DMS79 treated with DMSO at 0.1 percent for 48 hours (cell line): ENCODE measurements around the gene ZNF619.

Experiments
- DNase-seq: peaks from one replicate; lab custom pipeline; 2025; lab: John Stamatoyannopoulos, UW

Gene ZNF619

DNA sequence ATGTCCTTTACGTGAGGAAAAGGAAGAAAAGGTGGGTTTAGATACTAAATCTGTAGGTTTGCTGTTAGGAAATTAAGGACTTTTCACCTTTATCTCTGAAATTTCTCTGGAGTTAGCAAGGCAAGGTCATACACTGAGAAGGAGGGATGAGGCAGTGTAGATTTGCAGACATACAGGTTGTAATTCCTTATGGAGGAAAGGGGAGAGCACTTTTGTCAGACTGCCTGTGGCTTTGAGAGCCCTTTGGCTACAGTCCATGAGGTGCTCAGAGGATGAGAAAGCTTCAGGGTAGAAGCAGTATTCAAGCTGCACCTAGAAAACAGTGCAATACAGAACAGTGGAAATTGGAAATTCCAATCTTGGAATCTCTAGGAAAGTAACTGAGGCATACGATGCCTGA, 11.5 kb upstream of the ZNF619 start:
- DNase-seq: peak; percentile 2

DNA sequence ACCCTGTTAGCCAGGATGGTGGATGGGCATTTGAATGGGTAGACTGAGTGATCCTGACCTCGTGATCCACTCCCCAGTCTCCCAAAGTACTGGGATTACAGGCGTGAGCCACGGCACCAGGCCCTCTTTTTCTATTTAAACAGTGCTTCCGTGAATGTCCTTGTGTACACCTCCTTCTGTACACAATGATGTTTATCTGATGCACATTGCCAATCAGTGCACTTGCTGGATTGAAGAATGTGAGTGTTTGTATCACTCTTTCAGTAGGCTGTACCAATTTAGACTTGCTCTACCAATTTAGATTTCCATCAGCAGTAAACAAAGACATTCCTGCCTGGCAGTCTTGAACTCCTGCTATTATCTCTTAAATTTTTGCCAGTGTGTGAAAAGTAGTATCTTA, 8.9 kb upstream of the ZNF619 start:
- DNase-seq: no peak

- DNase-seq: no peak
These were observed 6.2 kb upstream of the ZNF619 start for GRCh38 chr3:40470701-40471100.

- no peak for DNase-seq
These were observed 744 bp downstream of the ZNF619 start for GRCh38 chr3:40477666-40478065.

DNA sequence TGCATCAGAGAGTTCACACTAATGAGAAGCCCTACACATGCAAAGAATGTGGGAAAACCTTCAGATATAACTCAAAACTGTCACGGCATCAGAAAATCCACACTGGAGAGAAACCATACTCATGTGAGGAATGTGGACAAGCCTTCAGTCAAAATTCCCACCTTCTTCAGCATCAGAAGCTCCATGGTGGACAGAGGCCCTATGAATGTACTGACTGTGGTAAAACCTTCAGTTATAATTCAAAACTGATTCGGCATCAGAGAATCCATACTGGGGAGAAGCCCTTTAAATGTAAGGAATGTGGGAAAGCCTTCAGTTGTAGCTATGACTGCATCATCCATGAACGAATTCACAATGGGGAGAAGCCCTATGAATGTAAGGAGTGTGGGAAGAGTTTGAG, 10.2 kb downstream of the ZNF619 start:
- DNase-seq: no peak

GRCh38 chr3:40490916-40491315, 14.0 kb downstream of the ZNF619 start:
- DNase-seq: no peak

DNA sequence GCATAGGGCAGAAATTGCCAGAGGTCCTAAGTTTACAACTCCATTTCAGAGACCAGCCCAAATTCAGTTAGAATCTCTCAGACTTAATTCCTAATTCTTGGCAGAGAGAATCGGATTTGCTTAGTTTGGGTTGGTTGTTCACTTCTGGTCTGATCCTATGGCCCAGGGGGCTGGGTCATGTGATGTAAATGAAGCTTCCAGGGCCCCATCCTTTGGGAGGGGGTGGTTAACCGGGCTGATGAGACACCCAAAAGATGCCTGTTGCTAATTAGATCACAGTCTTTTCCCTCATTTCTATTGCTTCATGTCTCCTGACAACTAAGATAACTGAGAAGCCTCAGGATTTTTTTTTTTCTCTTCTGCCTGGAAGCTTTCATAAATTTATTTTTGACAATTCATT, 17.8 kb downstream of the ZNF619 start:
- no peak for DNase-seq

- DNase-seq: no peak
These were observed 20.4 kb downstream of the ZNF619 start for GRCh38 chr3:40497288-40497687.

GRCh38 chr3:40499952-40500351, 23.0 kb downstream of the ZNF619 start:
- no peak for DNase-seq

GRCh38 chr3:40502034-40502433, 25.1 kb downstream of the ZNF619 start:
- no peak for DNase-seq

DNA sequence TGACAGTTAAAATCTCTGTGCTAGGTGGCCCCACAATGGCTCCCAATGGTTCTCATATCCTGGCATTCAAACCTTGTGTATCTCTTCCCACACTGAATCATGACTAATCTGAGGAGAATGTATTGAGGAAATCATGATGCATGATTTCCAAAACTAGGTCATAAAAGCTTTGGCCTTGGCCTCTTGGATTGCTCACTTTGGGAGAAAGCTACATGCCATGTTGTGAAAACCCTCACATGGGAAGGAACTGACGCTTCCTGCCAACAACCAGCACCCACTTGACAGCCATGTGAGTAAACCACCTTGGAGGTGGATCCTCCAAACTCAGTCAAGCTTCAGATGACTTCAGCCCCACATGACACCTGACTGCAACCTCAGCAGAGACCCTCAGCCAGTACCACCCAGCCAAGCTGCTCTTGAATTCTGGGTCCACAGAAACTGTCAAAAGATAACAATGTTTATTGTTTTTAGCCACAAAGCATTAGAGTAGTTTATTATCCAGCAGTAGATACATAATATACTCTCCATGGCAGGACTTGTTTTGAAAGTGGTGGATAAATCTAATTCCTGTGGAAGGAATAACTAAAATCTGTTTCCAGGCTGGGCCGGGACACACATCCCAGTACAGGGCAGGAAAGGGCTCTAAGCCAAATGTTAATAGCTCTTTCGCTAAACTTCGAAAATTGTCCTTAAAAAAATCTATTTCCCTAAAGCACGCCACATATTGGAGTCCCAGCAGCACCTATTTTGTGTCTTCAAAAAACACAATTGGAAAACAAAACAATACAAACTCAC, 27.9 kb downstream of the ZNF619 start:
- no peak for DNase-seq

DNA sequence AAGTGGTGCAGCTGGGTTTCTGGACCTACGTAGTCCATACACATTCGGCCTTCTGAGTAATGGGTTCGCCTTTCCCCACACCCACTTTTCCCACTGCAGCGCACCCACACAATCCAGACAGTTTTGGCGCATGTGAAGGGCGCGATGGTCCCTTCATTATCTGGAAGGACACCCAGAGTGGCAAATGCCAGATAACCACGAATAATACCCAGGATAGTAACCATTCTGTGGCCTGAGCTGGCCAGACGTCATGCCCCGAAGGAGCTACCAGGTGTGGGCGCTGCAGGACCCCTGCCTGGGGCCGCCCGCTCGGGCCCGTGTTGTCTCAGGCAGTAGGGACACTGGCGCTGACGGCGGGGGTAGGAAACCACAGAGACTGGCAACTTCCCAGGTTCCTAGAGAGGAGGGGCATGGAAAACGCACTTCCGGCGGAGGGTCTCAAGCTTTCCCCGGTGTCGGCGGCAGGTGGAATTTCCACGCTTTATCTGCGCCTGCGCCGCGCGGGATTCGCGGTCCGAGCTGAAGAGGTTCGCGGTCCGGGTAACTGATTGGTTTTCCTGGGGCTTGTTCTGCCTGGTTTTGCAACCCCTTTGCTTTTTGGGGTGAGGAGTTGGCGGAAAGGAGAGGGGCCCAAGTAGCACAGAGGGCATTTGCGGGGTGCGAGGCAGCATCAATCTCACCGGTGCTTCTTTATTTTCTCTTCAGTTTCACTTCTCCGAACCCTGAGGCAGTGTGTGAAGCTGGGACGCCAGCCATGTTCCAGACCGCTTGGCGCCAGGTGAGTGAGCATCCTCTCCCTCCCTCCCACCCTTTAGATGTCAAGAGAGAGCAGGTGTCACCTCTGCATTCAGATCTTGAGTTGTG, 28.9 kb downstream of the ZNF619 start, which contains the start of gene ZNF620:
Gene ZNF620, plus strand, starts transcription at position 441 of the 864 bp plus-strand sequence. Its CDS starts 314 bp downstream, at position 755.
- DNase-seq: peak; percentile 69

- DNase-seq: no peak
These were observed 34.3 kb downstream of the ZNF619 start for GRCh38 chr3:40511031-40511718.

GRCh38 chr3:40516201-40516600, 39.3 kb downstream of the ZNF619 start:
- no peak for DNase-seq

DNA sequence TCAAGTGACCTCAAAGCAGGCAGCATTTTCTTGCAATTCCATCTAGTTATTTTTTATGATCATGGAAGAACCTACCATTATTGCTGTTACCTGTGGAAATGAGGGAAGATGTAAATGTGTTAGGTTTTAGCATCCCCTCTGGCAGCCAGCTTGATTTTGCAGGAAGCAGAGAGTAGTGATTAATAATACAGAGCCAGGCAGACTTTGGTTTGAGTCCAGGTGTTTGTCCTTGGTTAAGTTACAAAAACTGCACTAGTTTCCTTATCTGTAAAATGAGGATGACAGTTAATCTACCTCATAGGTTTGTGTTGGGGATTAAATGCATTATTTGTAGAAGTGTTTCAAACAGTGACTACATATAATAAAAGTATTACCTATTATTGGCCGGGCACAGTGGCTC, 41.1 kb downstream of the ZNF619 start:
- no peak for DNase-seq

DNA sequence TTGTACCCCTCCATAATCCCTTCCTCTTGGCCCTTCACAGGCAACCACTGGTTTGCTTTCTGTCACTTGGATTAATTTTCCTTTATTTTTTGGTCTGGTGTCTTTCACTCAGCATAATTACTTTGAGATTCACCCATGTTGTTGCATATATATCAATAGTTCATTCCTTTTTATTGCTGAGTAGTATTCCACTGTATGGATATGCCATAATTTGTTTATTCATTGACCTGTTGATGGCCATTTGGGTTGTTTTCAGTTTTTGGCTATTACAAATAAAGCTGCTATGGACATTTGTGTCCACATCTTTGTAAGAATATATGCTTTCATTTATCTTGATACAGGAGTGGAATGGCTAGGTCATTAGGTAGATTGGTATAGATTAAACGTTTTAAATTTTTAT, 41.9 kb downstream of the ZNF619 start:
- DNase-seq: no peak

DNA sequence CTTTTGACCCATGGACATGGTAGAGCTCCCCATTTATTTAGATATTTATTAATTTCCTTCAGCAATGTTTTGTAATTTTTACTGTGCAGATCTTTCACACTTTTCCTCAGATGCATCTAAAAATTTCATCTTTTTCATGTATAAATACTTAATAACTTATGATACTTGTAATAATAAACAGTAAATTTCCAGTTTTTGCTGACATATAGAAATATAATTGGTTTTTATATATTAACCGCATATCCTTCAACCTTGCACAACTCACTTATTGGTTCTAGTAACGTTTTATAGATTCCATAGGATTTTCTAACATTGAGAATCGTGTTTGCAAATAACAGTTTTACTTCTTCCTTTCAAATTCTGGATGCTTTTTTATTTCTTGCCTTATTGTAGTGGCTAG, 44.3 kb downstream of the ZNF619 start:
- DNase-seq: no peak

- DNase-seq: no peak
These were observed 46.9 kb downstream of the ZNF619 start for GRCh38 chr3:40523781-40524180.

- DNase-seq: peak; percentile 47
These were observed 47.3 kb downstream of the ZNF619 start for GRCh38 chr3:40524222-40524567.

DNA sequence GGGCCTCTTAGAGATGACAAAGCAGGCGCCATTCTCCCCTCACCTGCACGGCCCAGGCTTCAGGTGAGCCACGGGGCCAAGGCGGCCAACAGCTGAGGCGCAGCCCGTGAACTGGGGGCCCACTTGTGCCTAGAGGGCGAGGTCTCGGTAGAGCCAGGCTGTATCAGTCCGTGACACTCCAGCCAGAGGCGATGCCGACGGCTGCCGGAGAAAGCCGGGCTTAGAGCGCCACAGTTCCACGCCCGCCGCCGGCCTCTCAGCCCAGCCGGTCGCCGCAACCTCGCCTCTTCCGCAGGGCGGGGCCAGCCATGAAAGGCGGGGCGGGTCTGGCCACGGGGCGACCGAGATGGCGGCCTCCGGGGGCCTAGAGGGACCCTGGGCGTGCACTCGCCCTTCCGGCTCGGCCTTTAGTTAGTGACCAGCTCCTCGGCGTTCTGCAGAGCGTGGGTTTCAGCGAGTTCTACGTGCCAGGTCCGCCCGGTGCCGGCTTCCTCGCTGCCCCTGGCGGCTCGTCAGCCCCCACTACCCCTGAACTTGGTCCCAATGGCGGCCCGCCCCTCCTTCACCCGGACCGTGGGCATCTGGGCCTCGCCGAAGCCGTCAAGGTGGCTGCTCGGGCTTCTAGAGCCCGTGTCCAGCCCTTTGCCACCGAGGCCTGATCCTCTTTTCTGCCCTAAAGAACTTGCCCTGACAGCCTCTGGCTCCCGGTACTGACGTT, 47.8 kb downstream of the ZNF619 start, which contains the start of gene ZNF621:
Gene ZNF621, plus strand, starts transcription at position 393 of the 718 bp plus-strand sequence. CDS start 881 bp downstream, outside the sequence.
- DNase-seq: peak; percentile 47

DNA sequence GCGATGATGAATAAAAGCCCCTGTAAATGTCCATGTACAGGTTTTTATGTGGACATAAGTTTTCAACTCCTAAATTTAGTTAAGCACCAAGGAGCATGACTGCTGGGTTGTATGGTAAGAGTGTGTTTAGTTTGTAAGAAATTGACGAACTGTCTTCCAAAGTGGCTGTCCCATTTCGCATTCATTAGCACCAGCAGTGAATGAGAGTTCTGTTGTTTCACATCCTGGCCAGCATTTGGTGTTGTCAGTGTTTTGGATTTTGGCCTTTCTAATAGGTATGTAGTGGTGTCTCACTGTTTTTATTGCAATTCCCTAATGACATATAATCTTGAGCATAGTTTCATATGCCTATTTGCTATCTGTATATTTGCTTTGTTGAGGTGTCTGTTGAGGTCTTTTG, 51.5 kb downstream of the ZNF619 start:
- DNase-seq: no peak

DNA sequence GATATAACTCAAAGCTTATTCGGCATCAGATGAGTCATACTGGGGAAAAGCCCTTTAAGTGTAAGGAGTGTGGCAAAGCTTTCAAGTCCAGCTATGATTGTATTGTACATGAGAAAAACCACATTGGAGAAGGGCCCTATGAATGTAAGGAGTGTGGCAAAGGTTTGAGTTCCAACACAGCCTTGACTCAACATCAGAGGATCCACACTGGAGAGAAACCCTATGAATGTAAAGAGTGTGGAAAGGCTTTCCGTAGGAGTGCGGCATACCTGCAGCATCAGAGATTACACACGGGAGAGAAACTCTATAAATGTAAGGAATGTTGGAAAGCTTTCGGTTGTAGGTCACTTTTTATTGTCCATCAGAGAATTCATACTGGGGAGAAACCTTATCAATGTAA, 55.3 kb downstream of the ZNF619 start:
- no peak for DNase-seq
